SK-N-MC (cell line): Measurements from ENCODE around the gene DNASE1.

ENCODE experiments used
- EZH2 ChIP-seq: fragments of 200-600 bp; sonication (generic); IDR thresholded peaks from one replicate; pipeline ENCODE4 v1.6.1; 2017; ENCODE audit warnings: antibody characterized with exemption
- POLR2AphosphoS5 ChIP-seq: IDR thresholded peaks from 2 replicates; pipeline ENCODE4 v1.6.1; 2012; ENCODE audit warnings: mild to moderate bottlenecking, low read depth, low read length, borderline replicate concordance

DNA sequence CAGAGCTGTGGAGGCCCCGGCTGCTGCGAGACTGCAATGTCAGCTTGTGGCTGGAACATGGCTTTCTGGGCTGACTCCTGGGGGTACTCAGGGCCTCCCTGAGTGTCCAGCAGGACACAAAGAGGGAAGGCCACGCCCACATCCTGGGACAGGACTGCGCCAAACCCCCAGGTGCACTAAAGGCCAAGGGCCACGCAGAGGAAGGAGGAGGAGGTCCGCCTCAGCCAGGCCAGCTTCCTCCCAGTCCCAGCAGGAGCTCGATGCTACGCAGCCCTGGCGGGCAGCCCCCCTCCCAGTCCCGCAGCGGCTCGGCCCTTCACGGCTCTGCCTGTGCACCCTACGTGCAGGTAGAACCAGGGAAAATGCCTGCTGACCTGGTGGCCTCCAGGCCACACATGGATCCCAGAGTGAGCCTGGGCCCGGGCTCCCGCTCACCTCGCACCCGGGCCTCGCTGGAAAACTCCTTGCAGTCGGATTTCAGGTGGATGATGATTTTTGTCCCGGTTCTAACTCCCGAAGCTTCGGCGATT lies 21.2 kb downstream of the DNASE1 start:
- TF ChIP-seq POLR2AphosphoS5 (no peak), EZH2 (no peak)
